HG03097 (cell line): Measurements from ENCODE around the gene IPO13.

Experiments used
- ATAC-seq: cut with Tn5 transposase; IDR thresholded peaks from one replicate; pipeline ENCODE4 v1.9.1; 2021; ENCODE audit not compliant: unreplicated experiment, low FRiP score

Gene IPO13

GRCh38 chr1:43982808-43983207, 36.1 kb downstream of the IPO13 start:
- ATAC-seq = no peak

- ATAC-seq = no peak
Observed at GRCh38 chr1:43983253-43983899, 36.6 kb downstream of the IPO13 start.

GRCh38 chr1:43984855-43985254, 38.1 kb downstream of the IPO13 start:
- no peak for ATAC-seq

GRCh38 chr1:43985984-43986595, 39.3 kb downstream of the IPO13 start:
- no peak for ATAC-seq

GRCh38 chr1:43986712-43987111, 40.0 kb downstream of the IPO13 start:
- ATAC-seq = no peak

GRCh38 chr1:43987159-43987902, 40.6 kb downstream of the IPO13 start:
- ATAC-seq = no peak

GRCh38 chr1:43990271-43991199, 43.8 kb downstream of the IPO13 start:
- ATAC-seq = no peak

- no peak for ATAC-seq
Observed at GRCh38 chr1:43991200-43991475, 44.4 kb downstream of the IPO13 start.

- ATAC-seq = peak; percentile 66
Observed at GRCh38 chr1:43991476-43992231, 44.9 kb downstream of the IPO13 start, which contains the start of gene CCDC24. Gene CCDC24 (plus strand): TSS chr1:43991599. CDS start chr1:43991879, 280 bp downstream.

GRCh38 chr1:43992232-43992995, 45.7 kb downstream of the IPO13 start:
- no peak for ATAC-seq

GRCh38 chr1:43993206-43993914, 46.6 kb downstream of the IPO13 start:
- no peak for ATAC-seq

- no peak for ATAC-seq
Observed at GRCh38 chr1:43994071-43994470, 47.3 kb downstream of the IPO13 start.

- ATAC-seq = no peak
Observed at GRCh38 chr1:43994794-43995790, 48.3 kb downstream of the IPO13 start.

- no peak for ATAC-seq
Observed at GRCh38 chr1:43995984-43996732, 49.4 kb downstream of the IPO13 start.

- no peak for ATAC-seq
Observed at GRCh38 chr1:43996733-43997115, 50.0 kb downstream of the IPO13 start.

GRCh38 chr1:43997295-43997999, 50.7 kb downstream of the IPO13 start:
- no peak for ATAC-seq
